HG03095 (cell line): ENCODE results near the gene SAMSN1.

Source experiments
- ATAC-seq: cut with Tn5 transposase; IDR thresholded peaks from one replicate; pipeline ENCODE4 v1.9.1; 2021; ENCODE audit warnings: moderate library complexity; ENCODE audit not compliant: unreplicated experiment

The SAMSN1 gene

DNA sequence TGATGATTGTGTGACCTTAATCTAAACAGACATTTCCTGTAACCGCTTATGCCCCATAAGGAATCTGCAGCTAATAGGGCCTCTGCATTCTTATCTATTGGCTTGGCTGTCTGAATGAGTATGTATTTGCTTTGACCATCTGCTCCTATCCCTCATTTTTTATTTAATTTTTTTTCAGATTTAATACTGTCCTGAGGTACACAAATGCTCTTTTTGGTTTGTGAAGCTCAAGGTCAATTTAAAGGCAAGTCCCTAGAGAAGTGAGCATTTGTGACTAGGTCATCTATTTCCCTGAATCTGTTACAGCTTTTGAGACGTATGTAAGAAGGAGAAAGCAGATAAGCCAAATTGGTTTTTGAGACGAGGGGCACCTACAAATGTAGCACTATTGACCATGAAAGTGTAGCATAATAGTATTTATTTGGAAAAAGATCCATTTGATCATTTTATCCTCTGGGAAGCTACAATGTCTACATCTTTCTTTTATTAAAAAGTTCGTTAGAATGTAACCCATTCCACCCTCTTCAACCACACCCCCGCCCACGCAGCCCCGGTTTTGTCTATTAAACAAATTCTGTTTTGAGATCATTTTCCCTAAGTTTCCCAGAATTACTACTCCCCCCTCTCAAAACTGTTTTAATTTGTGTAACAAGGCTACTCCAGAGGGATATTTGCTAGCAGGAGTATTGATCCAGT, 93.9 kb downstream of the SAMSN1 start:
- no peak for ATAC-seq

DNA sequence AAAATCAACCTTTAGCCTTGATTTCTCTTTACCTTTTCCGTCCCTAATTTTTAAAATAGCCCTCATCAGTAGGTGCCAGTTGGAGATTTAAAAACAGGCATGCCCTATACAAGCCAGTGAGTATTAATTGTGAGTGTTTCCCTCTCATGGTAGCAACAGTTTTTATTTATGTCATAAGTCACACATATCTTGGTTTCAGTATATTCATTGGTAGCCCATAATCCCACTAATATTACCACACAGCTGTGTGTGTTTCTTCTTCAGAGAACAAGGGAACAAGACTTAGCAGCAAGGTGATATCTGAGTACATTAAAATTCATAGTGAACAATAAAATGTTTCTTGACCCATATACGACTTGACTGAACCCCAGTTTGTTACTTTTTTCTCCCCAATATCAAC, 94.6 kb downstream of the SAMSN1 start:
- ATAC-seq = no peak

DNA sequence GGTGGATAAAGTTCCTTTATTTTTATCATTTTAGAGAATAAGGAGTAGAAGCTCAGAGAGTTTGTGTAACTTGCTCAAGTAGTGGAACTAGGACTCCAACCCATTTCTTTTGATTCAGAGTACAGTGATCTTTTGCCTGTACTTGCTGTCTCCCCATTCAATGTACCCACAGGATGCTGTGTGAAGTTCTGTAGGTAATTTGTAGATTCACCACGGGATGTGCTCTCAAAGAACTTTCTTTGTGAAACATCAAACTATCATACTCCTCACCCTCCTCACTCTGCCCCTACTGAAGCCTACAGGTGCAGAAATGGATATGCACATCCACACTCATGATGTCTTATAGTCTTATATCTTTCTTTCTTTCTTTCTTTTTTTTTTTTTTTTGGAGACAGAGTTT, 97.3 kb downstream of the SAMSN1 start:
- no peak for ATAC-seq

DNA sequence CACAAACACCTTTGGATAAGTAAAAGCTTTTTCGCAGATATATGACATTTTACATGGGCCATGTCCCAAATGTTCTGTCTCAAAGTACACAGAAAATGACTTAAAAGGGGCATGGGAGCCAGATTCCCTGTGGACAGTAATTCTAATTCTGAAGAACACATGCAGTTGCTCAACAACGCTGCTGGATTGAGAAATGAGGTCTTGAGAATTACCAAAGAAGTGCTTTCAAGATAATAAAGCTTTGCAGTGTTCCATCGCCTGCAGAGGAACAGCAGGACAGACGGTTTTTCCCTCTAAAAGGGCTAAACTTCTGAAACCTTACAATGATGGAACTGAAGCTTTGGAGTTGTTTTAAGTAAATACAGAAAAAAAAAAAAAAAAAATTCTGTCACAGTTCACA, 107.9 kb downstream of the SAMSN1 start:
- ATAC-seq = no peak

DNA sequence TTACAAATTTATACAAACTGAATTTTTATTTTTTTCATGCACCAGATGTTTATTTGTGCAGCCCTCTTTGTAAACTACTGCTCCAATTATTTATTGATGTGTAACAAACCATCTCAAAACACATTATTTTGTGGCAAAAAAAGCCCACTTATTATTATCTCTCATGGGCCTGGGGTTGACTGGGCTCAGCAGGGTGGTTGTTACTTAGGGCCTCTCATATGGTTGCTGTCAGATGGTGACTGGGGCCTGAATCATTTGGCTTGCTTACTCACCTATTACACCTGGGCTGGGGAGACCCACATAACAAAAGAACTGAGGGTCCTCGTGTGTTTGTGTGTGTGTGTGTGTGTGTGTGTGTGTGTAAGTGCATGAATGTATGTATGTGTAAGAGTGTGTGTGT, 110.7 kb downstream of the SAMSN1 start:
- no peak for ATAC-seq
